Spinal cord (tissue), 10 donors: ENCODE measurements around the gene TMEM144. TPM values are rescaled to one million over a fixed set of nuclear protein-coding genes. Genes with fewer than 3 reads are reported as not detected.
A peak's percentile ranks its signal among the peaks of the same experiment; 100 is the strongest.

Source experiments
- DNase-seq, 6 donors: peaks; one replicate each; pipeline versions ENCODE4 v3.0.0 to v3.0.0-alpha.2; 2013 to 2015; ENCODE audit warnings: low spot score in 6 of 6, low read depth in 4 of 6
- H3K27ac ChIP-seq: one replicate; pipeline ENCODE4 v1.5.1; 2013; ENCODE audit warnings: low read depth, low read length, control low read depth
- H3K27me3 ChIP-seq: one replicate; pipeline ENCODE4 v1.6.1; 2013; ENCODE audit warnings: low read length; ENCODE audit not compliant: control insufficient read depth, insufficient read depth
- H3K36me3 ChIP-seq: one replicate; pipeline ENCODE4 v1.6.1; 2013; ENCODE audit warnings: low read length; ENCODE audit not compliant: control insufficient read depth, insufficient read depth
- H3K4me1 ChIP-seq: one replicate; pipeline ENCODE4 v1.6.1; 2013; ENCODE audit warnings: low read length; ENCODE audit not compliant: control insufficient read depth, insufficient read depth
- H3K4me3 ChIP-seq: one replicate; pipeline ENCODE4 v1.5.1; 2013; ENCODE audit warnings: low read depth, low read length, control low read depth
- H3K9me3 ChIP-seq: one replicate; pipeline ENCODE4 v1.6.1; 2013; ENCODE audit warnings: low read length; ENCODE audit not compliant: control insufficient read depth, insufficient read depth
- WGBS: methylation state at CpG from one replicate; pipeline ENCODE4 v1.1.5; 2013; ENCODE audit warnings: missing lambda C conversion rate; ENCODE audit not compliant: insufficient coverage; 5-methylcytosine and 5-hydroxymethylcytosine counted together
- polyA plus RNA-seq, 2 donors: library from polyadenylated mRNA; unstranded; fragments of 120-200 nt; gene quantifications; one replicate each; pipeline ENCODE4 v1.2.1, GENCODE V29; 2013; ENCODE audit not compliant: insufficient read length in 2 of 2
- total RNA-seq, 2 donors: library from RNA; depleted of rRNA in 1 of 2; stranded (reverse); fragments of 120-200 nt in 1 of 2; fragments of >200 nt in 1 of 2; gene quantifications; one replicate each; pipeline versions ENCODE4 v1.2.3 to v1.2.4, GENCODE V29; 2013 to 2014
- donor health status: healthy.

Gene TMEM144
- total and polyA plus RNA-seq, 4 donors, result 4.4 to 16.3 (median 6.2) TPM

- no CpG with 5 or more reads among the region's 6 CpGs for WGBS
- no peaks in the 10 kb centered on the region for H3K27me3 ChIP-seq
- H3K27ac ChIP-seq, result no peak overlapping the region
Measured at GRCh38 chr4:158285429-158286216, 75.3 kb downstream of the TMEM144 start.

DNA sequence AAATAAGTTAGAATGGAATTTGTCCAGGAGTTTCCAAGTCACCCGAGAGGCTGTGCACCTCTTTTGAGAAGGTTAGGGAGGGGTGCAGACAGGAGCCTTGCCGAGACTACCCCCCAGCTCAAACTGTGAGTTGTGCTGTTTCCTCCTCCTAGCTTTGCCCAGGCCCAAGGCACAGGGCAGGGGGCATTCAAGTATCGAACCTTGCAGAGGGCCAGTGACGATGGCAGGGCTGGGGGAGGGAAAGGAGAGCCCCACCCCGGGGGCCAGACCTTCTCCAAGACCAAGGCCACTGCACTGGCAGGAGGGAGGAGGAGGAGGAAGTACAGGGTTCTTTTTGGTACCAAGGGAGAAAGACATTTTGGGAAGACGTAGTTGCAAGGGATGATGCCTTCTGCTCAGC is 80.6 kb downstream of the TMEM144 start:
- no peak for DNase-seq
- 90% methylated on average over 6 of the region's 6 CpGs for WGBS
- Histone ChIP-seq H3K9me3 (no peaks in the 10 kb centered on the region), H3K36me3 (no peaks in the 10 kb centered on the region), H3K4me1 (no peaks in the 10 kb centered on the region), H3K27me3 (no peaks in the 10 kb centered on the region), H3K4me3 (no peak overlapping the region), H3K27ac (no peak overlapping the region)

More at GRCh38 chr4:158285429-158286216, 75.3 kb downstream of the TMEM144 start:
- Histone ChIP-seq H3K36me3 (no peaks in the 10 kb centered on the region), H3K9me3 (no peaks in the 10 kb centered on the region), H3K4me1 (no peaks in the 10 kb centered on the region), H3K4me3 (no peak overlapping the region)
- no peak for DNase-seq

GRCh38 chr4:158291334-158292055 is 81.2 kb downstream of the TMEM144 start:
- no peak overlapping the region for H3K4me3 ChIP-seq
- DNase-seq, result no peak

DNA sequence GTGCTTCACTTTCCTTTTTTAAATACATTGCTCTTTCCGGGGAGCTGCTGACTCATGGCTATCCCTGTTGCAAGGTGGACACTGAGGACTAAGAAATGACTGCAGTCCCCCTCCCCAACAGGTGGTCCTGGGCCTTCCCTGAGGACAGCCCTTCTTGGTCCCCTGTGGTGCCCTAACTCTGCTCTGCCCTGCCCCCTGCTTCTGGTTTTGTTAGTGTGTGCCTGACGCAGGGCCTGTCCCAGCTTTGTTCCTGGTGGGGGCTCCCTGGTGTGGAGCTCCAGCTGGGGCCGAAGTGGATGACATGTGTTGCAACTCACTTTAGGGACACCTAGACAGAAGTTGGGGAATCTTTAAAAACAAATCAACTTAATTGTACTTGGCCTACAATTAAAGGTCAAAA is 81.9 kb downstream of the TMEM144 start:
- no peak overlapping the region for H3K27ac ChIP-seq
- no peak overlapping the region for H3K4me3 ChIP-seq
- no peak for DNase-seq
- H3K4me1 ChIP-seq, result no peaks in the 10 kb centered on the region
- no peaks in the 10 kb centered on the region for H3K27me3 ChIP-seq
- H3K9me3 ChIP-seq, result no peaks in the 10 kb centered on the region
- no peaks in the 10 kb centered on the region for H3K36me3 ChIP-seq
- 92% methylated on average over 1 of the region's 3 CpGs for WGBS

More at GRCh38 chr4:158291334-158292055, 81.2 kb downstream of the TMEM144 start:
- no peaks in the 10 kb centered on the region for H3K9me3 ChIP-seq
- no peaks in the 10 kb centered on the region for H3K36me3 ChIP-seq
- H3K4me1 ChIP-seq, result no peaks in the 10 kb centered on the region
- H3K27me3 ChIP-seq, result no peaks in the 10 kb centered on the region
- H3K27ac ChIP-seq, result no peak overlapping the region
- WGBS, result 90% methylated on average over 9 of the region's 11 CpGs

DNA sequence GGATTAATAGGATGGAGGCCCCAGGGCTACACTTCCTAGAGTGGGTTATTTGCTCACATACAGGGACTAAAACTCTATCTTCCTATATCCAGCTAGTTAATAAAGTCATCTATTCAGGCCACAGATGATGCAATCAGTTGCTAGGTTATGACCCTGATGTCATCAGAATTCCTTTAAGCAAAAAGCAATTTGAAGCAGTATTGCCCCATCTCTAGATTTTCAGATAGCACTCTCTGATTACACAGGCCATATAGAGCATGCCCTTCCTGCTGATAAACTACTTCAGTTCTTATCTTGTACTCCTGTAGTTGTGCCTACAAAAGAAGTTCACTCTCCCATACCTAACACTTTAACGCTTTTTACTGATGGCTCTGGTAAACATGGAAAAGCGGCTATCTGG is 84.8 kb downstream of the TMEM144 start:
- 100% methylated on average over 2 of the region's 2 CpGs for WGBS
- no peak for DNase-seq
- Histone ChIP-seq H3K36me3 (no peaks in the 10 kb centered on the region), H3K27me3 (no peaks in the 10 kb centered on the region), H3K27ac (no peak overlapping the region), H3K4me1 (no peaks in the 10 kb centered on the region), H3K4me3 (no peak overlapping the region), H3K9me3 (no peaks in the 10 kb centered on the region)

DNA sequence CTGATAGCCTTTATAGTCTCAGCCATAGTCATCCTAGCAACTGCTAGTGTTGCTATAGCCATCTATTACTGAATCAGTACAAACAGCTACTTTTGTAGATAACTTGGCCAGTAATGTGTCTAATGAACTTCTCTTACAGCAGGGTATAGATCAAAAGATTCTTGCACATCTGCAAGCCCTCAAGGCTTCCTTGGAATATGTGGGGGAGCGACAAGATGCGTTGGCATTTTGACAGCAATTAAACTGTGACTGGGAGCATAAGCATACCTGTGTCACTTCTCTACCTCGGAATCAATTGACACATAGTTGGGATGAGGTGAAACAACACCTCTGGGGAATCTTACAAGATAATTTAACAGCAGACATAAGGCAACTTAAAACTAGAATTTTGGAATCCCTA is 87.6 kb downstream of the TMEM144 start:
- H3K9me3 ChIP-seq, result no peaks in the 10 kb centered on the region
- H3K27me3 ChIP-seq, result no peaks in the 10 kb centered on the region
- H3K4me1 ChIP-seq, result no peaks in the 10 kb centered on the region
- H3K27ac ChIP-seq, result no peak overlapping the region
- no CpG with 5 or more reads among the region's 3 CpGs for WGBS
- no peak for DNase-seq
- H3K4me3 ChIP-seq, result no peak overlapping the region
- no peaks in the 10 kb centered on the region for H3K36me3 ChIP-seq

GRCh38 chr4:158299459-158300007 is 89.2 kb downstream of the TMEM144 start:
- H3K36me3 ChIP-seq, result no peaks in the 10 kb centered on the region
- no peaks in the 10 kb centered on the region for H3K9me3 ChIP-seq
- peak in 1 of 6 donors; percentile 25 for DNase-seq
- no peak overlapping the region for H3K4me3 ChIP-seq
- no CpG with 5 or more reads among the region's 4 CpGs for WGBS
- H3K27me3 ChIP-seq, result no peaks in the 10 kb centered on the region
- H3K27ac ChIP-seq, result no peak overlapping the region
- no peaks in the 10 kb centered on the region for H3K4me1 ChIP-seq

DNA sequence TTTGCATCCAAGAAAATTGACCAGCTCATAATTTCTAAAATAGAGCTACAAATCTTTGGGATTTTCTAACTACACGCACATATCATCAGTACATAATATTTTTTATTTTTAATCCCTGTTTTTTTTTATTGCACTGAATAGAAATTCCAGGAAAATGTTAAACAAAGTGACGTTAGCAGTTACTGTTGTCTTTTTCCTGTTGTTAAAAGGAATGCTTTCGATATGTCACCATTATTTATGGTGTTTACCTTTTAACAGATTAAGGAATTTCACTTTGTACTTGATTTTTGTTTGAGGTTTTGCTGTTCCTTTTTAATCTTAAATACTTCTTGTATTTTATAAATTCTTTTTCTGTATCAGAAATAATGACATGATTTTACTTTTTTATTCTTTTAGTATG is 89.7 kb downstream of the TMEM144 start:
- no peaks in the 10 kb centered on the region for H3K4me1 ChIP-seq
- no peak overlapping the region for H3K27ac ChIP-seq
- DNase-seq, result no peak
- no peaks in the 10 kb centered on the region for H3K9me3 ChIP-seq
- H3K4me3 ChIP-seq, result no peak overlapping the region
- H3K27me3 ChIP-seq, result no peaks in the 10 kb centered on the region
- no peaks in the 10 kb centered on the region for H3K36me3 ChIP-seq
- no CpG with 5 or more reads among the region's 3 CpGs for WGBS

DNA sequence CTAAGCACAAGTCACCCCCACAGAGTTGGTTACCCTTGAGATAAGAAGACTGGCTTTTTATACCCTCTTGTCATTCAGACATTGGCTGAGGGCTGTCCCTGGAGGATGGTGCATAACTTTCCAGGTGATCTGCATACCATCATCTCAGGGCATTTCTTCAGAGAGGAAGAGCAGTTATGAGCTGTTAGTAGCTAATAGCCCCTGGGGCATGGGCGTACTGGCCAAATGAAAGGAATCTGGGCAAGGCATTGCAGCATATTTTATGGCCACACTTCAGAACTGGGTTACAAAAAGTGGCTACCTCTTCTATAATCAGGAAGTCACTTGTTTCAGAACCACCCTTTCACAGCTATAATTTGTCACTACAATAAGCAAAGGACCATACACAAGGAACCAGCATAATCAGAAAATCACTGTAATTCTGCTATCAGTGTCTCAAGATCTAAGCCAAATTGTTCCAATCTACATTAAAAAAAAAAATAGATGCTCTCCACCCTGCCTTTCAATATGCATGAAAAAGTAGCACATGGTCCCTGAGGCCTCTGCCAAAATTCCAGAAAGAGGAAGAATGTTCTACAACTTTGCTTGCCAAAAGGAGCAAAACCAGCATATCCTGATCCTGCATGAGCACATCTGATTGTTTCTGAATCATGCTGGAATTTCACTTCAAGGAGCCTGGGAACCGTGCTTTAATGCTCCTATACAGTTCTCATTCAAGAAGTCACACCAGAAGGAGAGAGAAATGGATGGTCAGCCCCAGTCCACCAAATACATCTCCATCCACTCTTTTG is 92.0 kb downstream of the TMEM144 start:
- H3K4me3 ChIP-seq, result no peak overlapping the region
- no peak overlapping the region for H3K27ac ChIP-seq
- H3K36me3 ChIP-seq, result no peaks in the 10 kb centered on the region
- peak in 1 of 6 donors; percentile 36 for DNase-seq
- H3K27me3 ChIP-seq, result no peaks in the 10 kb centered on the region
- no peaks in the 10 kb centered on the region for H3K4me1 ChIP-seq
- H3K9me3 ChIP-seq, result no peaks in the 10 kb centered on the region
- WGBS, result 81% methylated on average over 2 of the region's 2 CpGs
